Liver (tissue), 3 donors: ENCODE results near the gene TNFSF4.

Experiments
- CTCF ChIP-seq: fragments of 150-350 bp; IDR thresholded peaks from 2 replicates; pipeline ENCODE4 v1.5.1; 2017; ENCODE audit warnings: improper control_type of control experiment, low read depth, low read length; ENCODE audit not compliant: missing input control
- EGR1 ChIP-seq, 2 donors: IDR thresholded peaks; 2 replicates each; pipeline ENCODE4 v1.6.1; 2016 to 2018; ENCODE audit warnings: antibody characterized with exemption in 2 of 2, low read depth in 2 of 2
- GABPA ChIP-seq, 2 donors: IDR thresholded peaks in 1 of 2; conservative IDR thresholded peaks in 1 of 2; 2 replicates each; pipeline ENCODE4 v1.6.1; 2016; ENCODE audit warnings: antibody characterized with exemption in 2 of 2, mild to moderate bottlenecking in 1 of 2, moderate library complexity in 1 of 2
- HNF4G ChIP-seq: IDR thresholded peaks from 2 replicates; pipeline ENCODE4 v1.6.1; 2016; ENCODE audit warnings: antibody characterized with exemption
- NR2F2 ChIP-seq: IDR thresholded peaks from 2 replicates; pipeline ENCODE4 v1.6.1; 2016; ENCODE audit warnings: antibody characterized with exemption
- RAD21 ChIP-seq, 2 donors: IDR thresholded peaks; 2 replicates each; pipeline ENCODE4 v1.6.1; 2016; ENCODE audit warnings: antibody characterized with exemption in 2 of 2, mild to moderate bottlenecking in 2 of 2
- SP1 ChIP-seq: IDR thresholded peaks from 2 replicates; pipeline ENCODE4 v1.6.1; 2018; ENCODE audit warnings: antibody characterized with exemption, mild to moderate bottlenecking
- TAF1 ChIP-seq: conservative IDR thresholded peaks from 2 replicates; pipeline ENCODE4 v1.6.1; 2016; ENCODE audit warnings: antibody characterized with exemption, mild to moderate bottlenecking
- YY1 ChIP-seq: IDR thresholded peaks from 2 replicates; pipeline ENCODE4 v1.6.1; 2016; ENCODE audit warnings: antibody characterized with exemption, mild to moderate bottlenecking
- ZBTB33 ChIP-seq: IDR thresholded peaks from 2 replicates; pipeline ENCODE4 v1.6.1; 2016; ENCODE audit warnings: antibody characterized with exemption
- TF ChIP-seq, protein P1 (sequence below): IDR thresholded peaks from 2 replicates; pipeline ENCODE4 v1.6.1; 2016; ENCODE audit warnings: antibody characterized with exemption
- TF ChIP-seq, protein P2 (sequence below): IDR thresholded peaks from 2 replicates; pipeline ENCODE4 v1.6.1; 2016; ENCODE audit warnings: antibody characterized with exemption, mild to moderate bottlenecking
- TF ChIP-seq, protein P3 (sequence below): IDR thresholded peaks from 2 replicates; pipeline ENCODE4 v1.6.1; 2016; ENCODE audit warnings: antibody characterized with exemption
- donor health status: healthy.
- donor health status: healthy.

DNA sequence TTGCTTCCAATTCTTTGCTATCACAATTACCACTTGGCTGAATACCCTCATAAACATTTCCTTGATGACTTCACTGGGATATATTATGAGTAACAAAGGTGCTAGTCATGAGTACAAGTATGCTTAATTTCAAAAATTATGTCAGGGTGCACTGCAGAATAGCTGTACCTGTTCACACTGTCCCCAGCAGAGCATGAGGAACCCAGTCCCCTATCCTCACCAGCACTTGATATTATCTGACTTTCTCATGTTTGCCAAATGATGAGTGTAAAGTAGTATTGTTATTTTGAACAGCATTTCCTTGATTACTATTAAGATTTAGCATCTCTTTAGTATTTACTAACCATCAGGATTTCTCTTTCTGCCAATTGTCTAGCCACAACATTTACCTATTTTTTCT is 33.5 kb upstream of the TNFSF4 start:
- TF ChIP-seq TAF1, result no peak
- TF ChIP-seq, protein P1, sequence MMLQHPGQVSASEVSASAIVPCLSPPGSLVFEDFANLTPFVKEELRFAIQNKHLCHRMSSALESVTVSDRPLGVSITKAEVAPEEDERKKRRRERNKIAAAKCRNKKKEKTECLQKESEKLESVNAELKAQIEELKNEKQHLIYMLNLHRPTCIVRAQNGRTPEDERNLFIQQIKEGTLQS, result no peak
- no peak for TF ChIP-seq ZBTB33
- TF ChIP-seq CTCF, result no peak
- TF ChIP-seq SP1, result no peak
- TF ChIP-seq EGR1 (IDR thresholded peaks at IDR 0.05; ENCODE audit: low read depth in 2 of 2), result no peak
- no peak for TF ChIP-seq YY1
- TF ChIP-seq, protein P2, sequence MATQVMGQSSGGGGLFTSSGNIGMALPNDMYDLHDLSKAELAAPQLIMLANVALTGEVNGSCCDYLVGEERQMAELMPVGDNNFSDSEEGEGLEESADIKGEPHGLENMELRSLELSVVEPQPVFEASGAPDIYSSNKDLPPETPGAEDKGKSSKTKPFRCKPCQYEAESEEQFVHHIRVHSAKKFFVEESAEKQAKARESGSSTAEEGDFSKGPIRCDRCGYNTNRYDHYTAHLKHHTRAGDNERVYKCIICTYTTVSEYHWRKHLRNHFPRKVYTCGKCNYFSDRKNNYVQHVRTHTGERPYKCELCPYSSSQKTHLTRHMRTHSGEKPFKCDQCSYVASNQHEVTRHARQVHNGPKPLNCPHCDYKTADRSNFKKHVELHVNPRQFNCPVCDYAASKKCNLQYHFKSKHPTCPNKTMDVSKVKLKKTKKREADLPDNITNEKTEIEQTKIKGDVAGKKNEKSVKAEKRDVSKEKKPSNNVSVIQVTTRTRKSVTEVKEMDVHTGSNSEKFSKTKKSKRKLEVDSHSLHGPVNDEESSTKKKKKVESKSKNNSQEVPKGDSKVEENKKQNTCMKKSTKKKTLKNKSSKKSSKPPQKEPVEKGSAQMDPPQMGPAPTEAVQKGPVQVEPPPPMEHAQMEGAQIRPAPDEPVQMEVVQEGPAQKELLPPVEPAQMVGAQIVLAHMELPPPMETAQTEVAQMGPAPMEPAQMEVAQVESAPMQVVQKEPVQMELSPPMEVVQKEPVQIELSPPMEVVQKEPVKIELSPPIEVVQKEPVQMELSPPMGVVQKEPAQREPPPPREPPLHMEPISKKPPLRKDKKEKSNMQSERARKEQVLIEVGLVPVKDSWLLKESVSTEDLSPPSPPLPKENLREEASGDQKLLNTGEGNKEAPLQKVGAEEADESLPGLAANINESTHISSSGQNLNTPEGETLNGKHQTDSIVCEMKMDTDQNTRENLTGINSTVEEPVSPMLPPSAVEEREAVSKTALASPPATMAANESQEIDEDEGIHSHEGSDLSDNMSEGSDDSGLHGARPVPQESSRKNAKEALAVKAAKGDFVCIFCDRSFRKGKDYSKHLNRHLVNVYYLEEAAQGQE, result no peak
- no peak for TF ChIP-seq NR2F2
- TF ChIP-seq, protein P3, sequence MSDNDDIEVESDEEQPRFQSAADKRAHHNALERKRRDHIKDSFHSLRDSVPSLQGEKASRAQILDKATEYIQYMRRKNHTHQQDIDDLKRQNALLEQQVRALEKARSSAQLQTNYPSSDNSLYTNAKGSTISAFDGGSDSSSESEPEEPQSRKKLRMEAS, result no peak
- no peak for TF ChIP-seq RAD21 (IDR thresholded peaks at IDR 0.05)
- no peak for TF ChIP-seq GABPA (IDR thresholded peaks at IDR 0.05 in 1 of 2, conservative IDR thresholded peaks at IDR 0.05 in 1 of 2)
- no peak for TF ChIP-seq HNF4G
